Kidney capillary endothelial cell (primary cell): ENCODE data around the gene APLP2.

Source experiments
- DNase-seq: peaks from one replicate; pipeline ENCODE4 v3.0.0-alpha.2; 2018; ENCODE audit warnings: low spot score

The APLP2 gene

GRCh38 chr11:130120045-130120444, 50.4 kb downstream of the APLP2 start:
- DNase-seq: no peak

- DNase-seq: peak; percentile 48
Observed at GRCh38 chr11:130121445-130121978, 51.8 kb downstream of the APLP2 start.

GRCh38 chr11:130122141-130122575, 52.5 kb downstream of the APLP2 start:
- peak; percentile 96 for DNase-seq

- no peak for DNase-seq
Observed at GRCh38 chr11:130123414-130124040, 53.8 kb downstream of the APLP2 start.

- DNase-seq: peak; percentile 90
Observed at GRCh38 chr11:130124096-130124495, 54.4 kb downstream of the APLP2 start.

GRCh38 chr11:130125638-130126037, 55.9 kb downstream of the APLP2 start:
- DNase-seq: no peak

- no peak for DNase-seq
Observed at GRCh38 chr11:130126516-130126915, 56.8 kb downstream of the APLP2 start.

- DNase-seq: no peak
Observed at GRCh38 chr11:130127509-130127908, 57.8 kb downstream of the APLP2 start.

GRCh38 chr11:130128626-130129025, 58.9 kb downstream of the APLP2 start:
- no peak for DNase-seq

GRCh38 chr11:130129922-130130321, 60.2 kb downstream of the APLP2 start:
- DNase-seq: no peak

- DNase-seq: peak; percentile 73
Observed at GRCh38 chr11:130131961-130132850, 62.5 kb downstream of the APLP2 start.

GRCh38 chr11:130133716-130134115, 64.0 kb downstream of the APLP2 start:
- no peak for DNase-seq

- no peak for DNase-seq
Observed at GRCh38 chr11:130136107-130136506, 66.4 kb downstream of the APLP2 start.

GRCh38 chr11:130137999-130138398, 68.3 kb downstream of the APLP2 start:
- DNase-seq: no peak

- DNase-seq: no peak
Observed at GRCh38 chr11:130139401-130139800, 69.7 kb downstream of the APLP2 start.

GRCh38 chr11:130141561-130142341, 72.1 kb downstream of the APLP2 start:
- DNase-seq: no peak

- DNase-seq: no peak
Observed at GRCh38 chr11:130144141-130144540, 74.4 kb downstream of the APLP2 start.

GRCh38 chr11:130144861-130145281, 75.2 kb downstream of the APLP2 start:
- DNase-seq: no peak

GRCh38 chr11:130145311-130145812, 75.7 kb downstream of the APLP2 start:
- no peak for DNase-seq

GRCh38 chr11:130145975-130146776, 76.5 kb downstream of the APLP2 start:
- DNase-seq: no peak

- DNase-seq: no peak
Observed at GRCh38 chr11:130146796-130147195, 77.1 kb downstream of the APLP2 start.
